ENCODE measurements around the gene MYL9. TPM values are rescaled to one million over a fixed set of nuclear protein-coding genes. Genes with fewer than 3 reads are reported as not detected.

MYL9 gene
- total RNA-seq, 1 donor from 2014 or later, result 717 TPM

- Histone ChIP-seq H3K27ac (peak overlapping the region; percentile 98 to 99), H3K36me3 (peaks cover 30 to 53% of the 10 kb centered on the region in 2 donors), H3K27me3 (no peaks in the 10 kb centered on the region), H3K4me3 (peak overlapping the region; percentile 92 to 93), H3K4me1 (peaks cover 11 to 48% of the 10 kb centered on the region in 2 donors), H3K9me3 (no peaks in the 10 kb centered on the region)
- TF ChIP-seq, protein P1, sequence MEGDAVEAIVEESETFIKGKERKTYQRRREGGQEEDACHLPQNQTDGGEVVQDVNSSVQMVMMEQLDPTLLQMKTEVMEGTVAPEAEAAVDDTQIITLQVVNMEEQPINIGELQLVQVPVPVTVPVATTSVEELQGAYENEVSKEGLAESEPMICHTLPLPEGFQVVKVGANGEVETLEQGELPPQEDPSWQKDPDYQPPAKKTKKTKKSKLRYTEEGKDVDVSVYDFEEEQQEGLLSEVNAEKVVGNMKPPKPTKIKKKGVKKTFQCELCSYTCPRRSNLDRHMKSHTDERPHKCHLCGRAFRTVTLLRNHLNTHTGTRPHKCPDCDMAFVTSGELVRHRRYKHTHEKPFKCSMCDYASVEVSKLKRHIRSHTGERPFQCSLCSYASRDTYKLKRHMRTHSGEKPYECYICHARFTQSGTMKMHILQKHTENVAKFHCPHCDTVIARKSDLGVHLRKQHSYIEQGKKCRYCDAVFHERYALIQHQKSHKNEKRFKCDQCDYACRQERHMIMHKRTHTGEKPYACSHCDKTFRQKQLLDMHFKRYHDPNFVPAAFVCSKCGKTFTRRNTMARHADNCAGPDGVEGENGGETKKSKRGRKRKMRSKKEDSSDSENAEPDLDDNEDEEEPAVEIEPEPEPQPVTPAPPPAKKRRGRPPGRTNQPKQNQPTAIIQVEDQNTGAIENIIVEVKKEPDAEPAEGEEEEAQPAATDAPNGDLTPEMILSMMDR (IDR thresholded peaks at IDR 0.05), result no peak
- intact Hi-C loops (cut with DNase I), result loop anchor here (5.0 kb wide), 1 partner anchor 229 kb away; the partner anchor contains the start of gene DSN1
- peak; percentile 73 to 92 for DNase-seq (ENCODE audit: low spot score in 2 of 2)
Observed at GRCh38 chr20:36543184-36544133, 2.1 kb downstream of the MYL9 start.

DNA sequence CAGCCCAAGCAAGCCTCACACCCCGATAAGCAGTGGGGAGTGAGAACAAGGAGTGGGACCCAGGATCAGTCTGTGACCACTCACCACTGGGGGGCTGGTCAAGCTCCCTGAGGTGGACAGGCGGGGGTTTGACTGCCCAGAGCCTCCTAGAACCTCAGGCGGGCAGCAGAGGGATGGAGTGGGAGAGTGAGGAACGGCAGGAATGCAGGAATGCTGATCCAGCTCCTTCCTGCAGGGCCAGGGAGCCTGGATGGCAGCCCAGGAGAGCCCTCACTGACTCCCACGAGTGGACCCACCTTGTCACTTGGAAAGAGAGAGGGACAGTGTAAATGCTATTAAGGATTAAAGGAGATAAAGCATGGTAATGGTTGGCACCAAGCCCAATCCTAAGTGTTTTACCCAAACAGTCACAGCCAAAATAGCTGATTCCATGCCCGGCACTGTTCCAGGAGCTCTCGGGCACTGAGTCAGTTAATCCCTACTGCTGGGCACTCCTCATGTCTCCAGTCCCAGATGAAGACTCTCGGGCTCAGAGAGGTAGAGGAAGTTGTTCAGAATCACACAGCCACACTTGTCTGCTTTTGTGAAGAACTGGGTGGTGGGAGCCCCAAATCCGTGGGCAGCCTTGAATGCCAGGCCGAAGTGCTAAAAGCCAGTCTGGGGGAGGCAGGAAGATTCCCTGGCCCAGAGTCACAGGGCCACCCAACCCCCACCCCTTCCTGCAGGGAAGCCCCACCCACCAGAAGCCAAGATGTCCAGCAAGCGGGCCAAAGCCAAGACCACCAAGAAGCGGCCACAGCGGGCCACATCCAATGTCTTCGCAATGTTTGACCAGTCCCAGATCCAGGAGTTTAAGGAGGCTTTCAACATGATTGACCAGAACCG lies 3.1 kb downstream of the MYL9 start:
- intact Hi-C loops (cut with DNase I), result loop anchor here (5.0 kb wide), 1 partner anchor 228 kb away; the partner anchor contains the start of gene DSN1
- Histone ChIP-seq H3K36me3 (peaks cover 36 to 60% of the 10 kb centered on the region in 2 donors), H3K27me3 (no peaks in the 10 kb centered on the region), H3K9me3 (no peaks in the 10 kb centered on the region), H3K4me3 (peak overlapping the region; percentile 92 to 93), H3K27ac (peak overlapping the region; percentile 98 to 99), H3K4me1 (peaks cover 11 to 43% of the 10 kb centered on the region in 2 donors)
- TF ChIP-seq, protein P1 (IDR thresholded peaks at IDR 0.05), result no peak
- peak in 1 of 2 donors; percentile 87 for DNase-seq (ENCODE audit: low spot score in 2 of 2)

GRCh38 chr20:36546111-36546736 lies 4.9 kb downstream of the MYL9 start:
- intact Hi-C loops (cut with DNase I), result no loop called here
- Histone ChIP-seq H3K27me3 (no peaks in the 10 kb centered on the region), H3K9me3 (no peaks in the 10 kb centered on the region), H3K27ac (peak overlapping the region; percentile 77 to 98), H3K4me3 (peak overlapping the region; percentile 23 to 93), H3K4me1 (peaks cover 11 to 47% of the 10 kb centered on the region in 2 donors), H3K36me3 (peaks cover 39 to 61% of the 10 kb centered on the region in 2 donors)
- DNase-seq (ENCODE audit: low spot score in 2 of 2), result no peak
- TF ChIP-seq, protein P1 (IDR thresholded peaks at IDR 0.05), result no peak

GRCh38 chr20:36547186-36548005 lies 6.1 kb downstream of the MYL9 start:
- Histone ChIP-seq H3K36me3 (peaks cover 39 to 57% of the 10 kb centered on the region in 2 donors), H3K4me1 (peaks cover 11 to 47% of the 10 kb centered on the region in 2 donors)

More at GRCh38 chr20:36547186-36548005, 6.1 kb downstream of the MYL9 start:
- TF ChIP-seq, protein P1 (IDR thresholded peaks at IDR 0.05), result no peak
- Histone ChIP-seq H3K27ac (peak overlapping the region; percentile 77 to 98), H3K4me3 (peak overlapping the region in 1 of 2 donors; percentile 93), H3K27me3 (no peaks in the 10 kb centered on the region), H3K9me3 (no peaks in the 10 kb centered on the region)
- DNase-seq (ENCODE audit: low spot score in 2 of 2), result no peak
- intact Hi-C loops (cut with DNase I), result no loop called here
